Measurements from ENCODE around the gene MAP4K3.

GRCh38 chr2:39403311-39403710, 33.8 kb downstream of the MAP4K3 start:
- no peak for TF ChIP-seq CTCF (IDR thresholded peaks at IDR 0.05)
- no peak for TF ChIP-seq EZH2 (IDR thresholded peaks at IDR 0.05; ENCODE audit: borderline replicate concordance, insufficient read depth, low read depth, low read length, poor library complexity, severe bottlenecking)

Measured in B cell (primary cell).